Measurements from ENCODE around the gene PLCB2.

- no peak for TF ChIP-seq SIN3A (IDR thresholded peaks at IDR 0.05; ENCODE audit: borderline replicate concordance, low read depth, low read length)
- no peak for TF ChIP-seq CTCF (IDR thresholded peaks at IDR 0.05)
- TF ChIP-seq YY1 (IDR thresholded peaks at IDR 0.05; ENCODE audit: low read depth), result no peak
Observed at GRCh38 chr15:40259021-40259420, 48.7 kb downstream of the PLCB2 start.

All from SK-N-SH (cell line).